Lower leg skin (tissue), 3 donors: ENCODE measurements around the gene CERS5.

ENCODE experiments used
- CTCF ChIP-seq, 3 donors: fragments of 450-650 bp; IDR thresholded peaks; one replicate each; pipeline ENCODE4 v1.5.1; 2016; ENCODE audit warnings: antibody characterized with exemption in 3 of 3, mild to moderate bottlenecking in 3 of 3, moderate library complexity in 2 of 3
- POLR2A ChIP-seq, 2 donors: fragments of 450-650 bp; IDR thresholded peaks; one replicate each; pipeline ENCODE4 v1.6.1; 2016 to 2017; ENCODE audit warnings: antibody characterized with exemption in 2 of 2, mild to moderate bottlenecking in 1 of 2, moderate library complexity in 1 of 2

GRCh38 chr12:50145439-50145838, 21.7 kb downstream of the CERS5 start:
- TF ChIP-seq CTCF (IDR thresholded peaks at IDR 0.05) (no peak), POLR2A (IDR thresholded peaks at IDR 0.05) (no peak)
